GM19328 (cell line): ENCODE measurements around the gene GTF2H3.
"Not testable (repeated sequence)": the region's sequence is repeated elsewhere in the genome, so short reads cannot be mapped to it uniquely, and the experiment has no call there.

Experiments
- ATAC-seq: cut with Tn5 transposase; IDR thresholded peaks from one replicate; pipeline ENCODE4 v1.9.1; 2021; ENCODE audit warnings: mild to moderate bottlenecking, moderate library complexity; ENCODE audit not compliant: unreplicated experiment

The GTF2H3 gene

DNA sequence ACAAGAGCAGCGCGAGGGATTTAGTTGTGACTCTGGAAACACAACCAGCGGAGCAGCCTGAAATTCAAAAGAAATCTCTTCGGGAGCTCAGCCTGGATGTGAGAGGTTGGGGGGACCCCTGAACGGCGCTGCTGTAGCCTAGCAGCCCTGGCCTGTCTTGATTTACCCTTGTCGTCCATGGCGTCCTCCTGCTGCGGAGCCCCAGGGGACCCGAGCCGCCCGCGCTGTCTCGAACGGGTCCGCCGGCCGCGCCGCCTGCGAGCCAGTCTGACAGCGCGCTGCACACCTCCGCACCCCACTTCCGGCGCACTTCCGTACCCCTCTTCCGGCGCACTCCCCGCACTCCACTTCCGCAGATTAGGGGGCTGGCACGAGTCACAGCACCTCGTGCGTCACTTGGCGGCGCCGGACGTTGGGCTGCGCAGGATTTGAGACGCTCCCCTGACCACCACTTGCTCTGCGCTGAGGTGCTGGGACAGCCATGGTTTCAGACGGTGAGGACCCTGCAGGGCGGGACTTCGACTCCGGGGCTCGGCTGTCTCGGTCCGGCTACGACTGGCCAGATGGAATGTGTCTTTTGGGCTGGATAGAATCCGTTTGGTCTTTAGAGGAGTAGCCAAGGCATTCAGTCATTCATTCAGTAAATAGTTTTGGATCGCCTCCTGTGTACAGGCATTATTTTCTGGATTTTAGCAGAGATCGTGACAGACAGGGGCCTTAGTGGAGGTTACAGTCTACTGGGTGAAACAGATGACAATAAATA is at the start of gene GTF2H3, which contains the start of gene EIF2B1:
TSS of gene GTF2H3 (plus strand) at position 451 of the 763 bp plus-strand sequence. CDS start at position 482, 31 bp downstream.
TSS of gene EIF2B1 (minus strand) at position 308 of the 763 bp plus-strand sequence. CDS start at position 179, 129 bp downstream.
- ATAC-seq: peak; percentile 95

DNA sequence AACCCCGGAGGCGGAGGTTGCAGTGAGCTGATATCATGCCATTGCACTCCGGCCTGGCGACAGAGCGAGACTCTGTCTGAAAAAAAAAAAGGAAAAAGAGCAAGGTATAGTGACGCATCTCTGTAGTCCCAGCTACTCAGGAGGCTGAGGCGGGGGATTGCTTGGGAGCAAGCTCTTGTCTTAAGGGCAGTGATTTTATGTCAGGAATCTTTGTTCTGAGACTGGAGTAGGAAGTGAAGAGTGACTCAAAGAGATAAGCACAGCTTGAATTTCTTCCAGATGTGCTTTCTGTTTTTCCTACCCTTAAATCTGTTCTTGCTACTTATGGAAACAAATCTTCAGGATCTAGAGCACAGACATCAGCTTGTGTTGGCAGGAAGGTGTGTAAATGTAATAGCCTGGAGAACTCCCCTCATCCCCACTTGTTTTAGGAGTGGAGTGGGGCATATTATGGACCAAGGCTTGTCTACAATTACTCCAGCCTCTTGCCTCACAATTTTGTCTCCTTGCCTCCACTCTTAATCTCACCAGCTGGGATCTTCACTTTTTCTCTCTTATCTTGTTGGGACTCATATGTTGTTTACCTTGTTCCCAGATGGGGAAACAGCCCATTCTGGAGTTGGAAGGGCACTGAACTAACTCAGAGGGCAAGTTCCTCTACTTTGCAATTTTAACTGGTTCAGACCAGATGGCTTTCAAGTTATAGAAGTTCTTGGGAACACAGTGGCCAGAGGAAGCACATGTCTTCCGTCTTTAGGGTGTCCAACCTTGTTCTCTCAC is 41.7 kb upstream of the GTF2H3 start:
- no peak for ATAC-seq

DNA sequence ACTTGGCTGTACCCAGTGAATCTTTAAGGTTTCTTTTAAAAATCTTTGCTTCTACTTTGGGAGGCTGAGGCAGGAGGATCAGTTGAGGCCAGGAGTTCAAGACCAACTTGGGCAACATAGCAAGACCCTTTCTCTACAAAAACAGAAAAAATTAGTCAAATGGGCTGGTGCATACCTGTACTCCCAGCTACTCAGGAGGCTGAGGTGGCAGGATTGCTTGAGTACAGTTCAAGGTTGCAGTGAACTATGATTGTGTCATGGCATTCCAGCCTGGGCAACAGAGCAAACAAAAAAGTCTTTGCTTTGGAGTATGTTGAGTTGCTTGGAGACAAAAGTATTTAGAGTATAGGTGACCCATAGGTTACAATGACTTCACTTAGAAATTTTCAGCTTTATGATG is 37.9 kb upstream of the GTF2H3 start:
- no peak for ATAC-seq

DNA sequence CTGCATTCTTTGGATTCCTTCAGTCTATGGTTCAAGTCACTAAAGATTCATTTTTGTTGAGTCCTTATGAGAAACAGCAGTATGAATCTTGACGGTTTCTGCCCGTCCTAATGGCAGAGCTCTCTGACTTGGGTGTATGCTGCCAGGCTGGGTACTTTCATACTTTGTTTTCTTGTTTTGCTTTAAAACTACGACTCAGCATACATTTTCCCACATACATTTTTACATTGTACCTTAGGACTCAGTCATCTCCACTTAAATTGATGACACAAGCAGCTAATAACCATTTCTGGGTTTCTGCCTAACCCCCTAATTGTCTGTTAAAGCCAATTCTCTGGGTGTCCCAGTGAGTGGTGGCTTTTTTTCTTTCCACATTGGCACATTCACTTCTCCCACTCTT is 36.5 kb upstream of the GTF2H3 start:
- no peak for ATAC-seq

DNA sequence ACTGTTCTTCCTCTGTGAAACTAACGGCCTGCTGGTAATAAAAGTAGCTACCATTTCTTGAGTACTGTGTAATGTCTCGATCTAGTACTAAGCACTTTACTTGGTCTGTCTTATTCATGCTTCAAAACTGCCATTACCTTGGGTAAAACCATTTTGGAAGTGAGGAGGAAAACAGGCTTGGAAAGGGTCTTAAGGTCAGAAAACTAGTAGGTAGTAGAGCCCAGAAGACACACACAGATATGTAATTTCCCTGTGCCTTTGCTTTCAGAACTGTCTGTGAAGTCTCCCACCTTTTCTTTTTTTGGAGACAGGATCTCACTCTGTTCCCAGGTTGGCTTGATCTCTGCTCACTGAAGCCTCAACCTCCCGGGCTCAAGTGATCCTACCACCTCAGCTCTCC is 35.1 kb upstream of the GTF2H3 start:
- no peak for ATAC-seq

DNA sequence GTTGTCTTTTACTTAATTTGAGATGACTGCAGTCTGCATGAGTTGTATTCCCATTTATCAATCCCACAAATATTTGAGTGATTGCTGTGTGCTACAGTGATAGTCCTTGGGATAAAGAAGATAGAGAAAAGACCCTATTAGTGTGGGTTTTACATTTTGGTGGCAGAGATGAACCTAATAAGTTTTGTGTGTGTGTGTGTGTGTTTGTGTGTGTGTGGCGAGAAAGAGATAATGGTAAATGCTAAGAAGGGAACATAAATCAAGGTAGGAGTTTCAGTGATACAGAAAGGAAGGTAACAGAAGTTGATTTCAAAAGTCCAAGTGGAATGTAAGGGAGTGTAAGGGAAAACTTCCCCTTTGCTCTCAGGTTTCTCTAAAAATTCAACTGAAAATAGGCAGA is 34.3 kb upstream of the GTF2H3 start:
- ATAC-seq: no peak

DNA sequence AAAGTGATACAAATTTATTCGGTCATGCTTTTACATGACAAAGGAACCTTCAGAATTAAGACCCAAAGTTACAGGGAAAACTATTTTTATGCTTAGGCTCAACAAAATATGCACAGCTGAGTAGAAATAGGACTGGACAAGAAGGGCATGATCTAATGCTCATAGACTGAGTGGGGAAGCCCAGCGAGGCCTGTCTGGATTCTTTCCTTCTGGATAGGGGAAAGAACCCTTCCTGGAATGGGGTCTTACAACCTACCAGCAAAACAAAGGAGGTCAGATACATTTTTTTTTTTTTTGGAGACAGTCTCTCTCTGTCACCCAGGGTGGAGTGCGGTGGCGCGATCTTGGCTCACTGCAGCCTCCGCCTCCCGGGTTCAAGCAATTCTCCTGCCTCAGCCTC is 33.9 kb upstream of the GTF2H3 start:
- ATAC-seq: no peak

DNA sequence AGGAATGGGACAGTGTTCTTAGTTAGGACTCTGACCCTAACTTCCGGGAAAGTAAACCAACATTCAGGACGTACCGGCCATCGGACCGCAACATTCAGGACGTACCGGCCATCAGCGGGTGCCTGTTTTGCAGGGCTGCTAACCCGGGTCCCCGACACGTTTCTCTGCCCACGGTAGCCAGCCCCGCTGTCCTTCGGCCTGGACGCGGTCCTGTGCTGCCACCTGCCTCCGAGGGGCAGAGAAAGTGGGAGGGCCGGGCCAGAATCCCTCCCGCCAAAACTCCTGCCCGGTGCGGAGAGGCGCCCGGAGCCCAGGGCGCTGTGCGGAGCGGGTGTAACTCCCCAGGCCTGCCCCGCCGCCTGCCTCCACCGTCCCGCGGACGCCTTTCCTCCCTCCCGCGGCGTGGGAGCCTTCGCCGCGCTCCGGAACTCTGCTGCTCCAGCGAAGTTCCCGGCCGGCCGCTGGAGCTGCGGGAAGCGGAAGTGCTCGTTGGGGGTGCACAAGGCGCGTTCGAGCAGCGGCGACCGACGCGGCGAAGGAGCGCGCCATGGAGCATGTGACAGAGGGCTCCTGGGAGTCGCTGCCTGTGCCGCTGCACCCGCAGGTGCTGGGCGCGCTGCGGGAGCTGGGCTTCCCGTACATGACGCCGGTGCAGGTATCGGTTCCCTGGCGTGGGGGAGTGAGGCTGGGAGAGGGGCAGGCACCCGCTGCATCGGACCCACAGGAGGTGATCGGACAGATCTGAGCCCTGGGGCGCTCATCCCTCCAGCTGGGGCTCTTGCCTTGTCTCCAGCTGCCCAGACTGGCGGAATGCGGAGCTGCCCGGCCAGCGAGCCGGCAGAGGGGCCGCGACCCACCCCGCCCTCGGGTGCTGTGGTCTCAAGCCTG is 31.8 kb upstream of the GTF2H3 start, which contains the start of gene DDX55:
TSS of gene DDX55 (plus strand) at position 498 of the 888 bp plus-strand sequence. CDS start at position 548, 50 bp downstream.
- ATAC-seq: peak; percentile 78

DNA sequence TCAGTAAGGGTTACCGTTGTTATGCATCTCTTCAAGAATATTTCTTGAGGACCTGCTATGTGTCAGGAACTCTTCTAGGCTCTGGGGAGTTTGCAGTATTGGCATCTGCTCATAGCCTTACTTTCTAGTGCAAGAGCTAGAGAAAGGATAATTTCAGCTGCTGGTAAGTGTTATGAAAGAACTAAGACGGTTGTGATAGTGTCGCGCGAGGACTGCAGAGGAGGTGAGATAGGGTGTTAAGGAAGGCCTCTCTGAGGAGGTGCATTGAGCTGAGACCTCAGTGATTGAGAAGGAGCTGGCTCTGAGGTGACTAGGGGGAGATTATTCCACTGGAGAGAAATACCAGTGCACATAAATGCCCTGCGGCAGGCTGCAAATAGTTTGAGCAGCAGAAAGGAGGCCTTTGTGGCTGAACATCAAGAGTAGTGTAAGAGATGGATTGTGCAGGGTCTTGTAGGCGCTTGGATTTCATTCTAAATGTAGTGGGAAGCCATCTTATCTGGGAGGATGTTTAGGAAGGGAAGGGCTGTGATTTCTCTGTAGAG is 30.9 kb upstream of the GTF2H3 start:
- ATAC-seq: no peak

DNA sequence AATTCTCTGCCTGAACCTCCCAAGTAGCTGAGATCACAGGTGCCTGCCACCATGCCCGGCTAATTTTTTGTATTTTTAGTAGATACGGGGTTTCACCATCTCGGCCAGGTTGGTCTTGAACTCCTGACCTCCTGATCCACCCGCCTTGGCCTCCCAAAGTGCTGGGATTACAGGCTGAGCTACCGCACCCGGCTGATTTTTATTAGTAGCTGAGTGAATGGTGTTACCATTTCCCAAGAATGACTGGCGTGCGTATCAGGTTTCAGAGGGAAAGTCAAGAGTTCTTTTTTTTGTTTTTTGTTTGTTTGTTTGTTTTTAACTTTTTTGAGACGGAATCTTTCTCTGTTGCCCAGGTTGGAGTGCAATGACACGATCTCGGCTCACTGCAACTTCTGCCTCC is 30.1 kb upstream of the GTF2H3 start:
- not testable (repeated sequence) for ATAC-seq

DNA sequence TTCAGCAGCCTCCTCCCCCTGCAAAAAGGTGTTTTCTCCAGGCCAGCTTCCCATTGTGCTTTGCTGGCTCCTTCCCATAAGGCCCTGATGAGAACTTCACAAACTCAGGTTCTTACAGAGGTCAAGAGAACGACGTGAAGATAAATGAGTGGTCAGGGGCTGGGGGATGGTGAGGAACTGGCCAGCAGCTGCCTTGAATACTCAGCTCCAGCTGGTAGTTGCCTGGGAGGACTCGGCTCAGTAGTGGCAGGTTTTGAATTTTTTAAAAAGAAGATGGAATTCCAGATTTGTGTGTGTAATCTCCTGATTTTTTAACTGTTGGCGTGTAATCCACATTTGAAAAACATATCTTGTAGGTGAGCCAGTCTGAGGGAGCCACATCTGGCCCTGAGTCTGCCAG is 25.9 kb upstream of the GTF2H3 start:
- no peak for ATAC-seq

DNA sequence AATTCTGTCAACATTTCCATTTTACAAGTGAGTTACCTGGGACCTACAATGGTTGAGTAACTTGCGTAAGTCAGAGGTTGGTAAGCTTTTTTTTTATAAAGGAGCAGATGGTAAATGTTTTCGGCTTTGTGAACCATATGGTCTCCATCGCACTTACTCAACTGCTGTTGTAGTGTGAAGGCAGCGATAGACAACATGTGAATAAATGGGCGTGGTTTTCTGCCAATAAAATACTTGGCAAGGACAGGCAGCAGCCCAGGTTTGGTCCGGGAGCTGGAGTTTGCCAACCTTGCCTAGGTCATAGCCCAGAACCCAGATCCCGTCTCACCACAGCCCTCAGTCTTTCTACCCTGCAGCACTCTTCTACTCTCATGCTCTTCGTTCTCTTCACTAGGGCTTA is 25.4 kb upstream of the GTF2H3 start:
- no peak for ATAC-seq

DNA sequence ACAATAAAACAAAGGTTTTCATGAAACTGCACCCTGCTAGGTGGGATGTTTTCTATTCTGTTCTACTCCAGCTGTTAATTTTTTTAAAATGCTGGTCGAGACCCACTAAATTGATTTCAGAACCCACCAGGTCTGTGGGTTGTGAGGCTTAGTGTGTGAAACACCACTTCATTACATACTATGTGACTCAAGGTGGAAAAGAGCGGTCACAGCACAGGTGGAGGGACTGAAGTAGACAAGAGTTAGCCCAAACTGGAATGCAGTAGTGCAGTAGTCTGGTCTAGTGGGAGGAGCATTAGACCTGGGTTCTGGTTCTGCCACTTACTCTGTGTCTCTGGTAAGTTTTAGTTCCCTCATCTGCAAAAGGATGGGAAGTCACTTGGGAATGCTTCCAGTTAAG is 19.5 kb upstream of the GTF2H3 start:
- no peak for ATAC-seq

DNA sequence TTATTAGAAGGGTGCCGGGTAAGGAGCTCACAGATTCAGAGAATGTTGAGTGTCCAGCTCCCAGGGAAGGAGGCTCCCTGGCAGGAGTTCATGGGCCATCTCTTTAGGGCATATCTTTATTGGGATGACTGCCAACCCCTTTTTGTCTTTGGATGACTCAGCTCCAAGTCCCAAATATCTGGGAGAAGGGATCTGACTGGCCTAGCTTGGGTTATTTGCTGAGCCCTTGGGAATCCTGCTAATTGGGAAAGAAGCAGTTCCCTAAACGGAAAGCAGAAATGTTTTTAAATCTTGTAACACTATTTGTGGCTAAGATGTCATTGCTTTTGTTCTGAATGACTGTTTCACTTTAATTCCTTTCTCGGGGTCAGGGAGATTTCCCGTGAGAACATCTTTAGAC is 19.1 kb upstream of the GTF2H3 start:
- ATAC-seq: no peak

DNA sequence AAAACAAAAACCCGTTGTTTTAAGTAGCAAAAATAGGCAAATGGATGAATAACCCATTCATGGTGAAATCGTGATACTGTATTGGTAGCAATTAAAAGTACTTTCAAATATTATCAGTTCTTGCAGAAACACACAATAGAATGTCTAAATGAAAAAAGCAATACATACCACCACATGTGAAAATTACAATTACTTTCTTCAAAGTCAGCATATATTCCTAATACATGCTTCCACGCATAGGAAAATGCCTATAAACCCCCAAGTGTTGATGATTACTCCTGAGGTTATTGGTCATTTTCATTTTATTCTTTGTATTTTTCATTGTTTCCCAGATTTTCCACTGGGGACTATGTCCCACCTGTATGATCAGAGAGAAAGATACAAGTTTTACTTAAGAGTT is 16.5 kb upstream of the GTF2H3 start:
- no peak for ATAC-seq

DNA sequence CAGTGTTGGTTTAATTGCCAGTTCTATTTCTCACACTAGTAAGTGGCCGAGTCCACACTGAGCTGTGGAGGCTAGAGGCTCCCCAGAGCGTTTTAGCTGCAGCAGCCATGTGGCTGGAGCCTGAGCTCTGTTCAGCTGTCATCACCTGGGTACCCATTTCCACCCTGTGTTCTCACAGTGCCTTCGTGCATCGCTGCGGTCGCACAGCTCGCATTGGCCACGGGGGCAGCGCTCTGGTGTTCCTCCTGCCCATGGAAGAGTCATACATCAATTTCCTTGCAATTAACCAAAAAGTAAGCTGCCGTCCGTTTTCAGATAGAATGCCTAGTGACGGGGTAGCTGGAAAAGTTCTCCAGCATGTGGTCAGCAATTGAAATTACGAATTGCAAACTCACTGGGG is 16.0 kb upstream of the GTF2H3 start:
- no peak for ATAC-seq

DNA sequence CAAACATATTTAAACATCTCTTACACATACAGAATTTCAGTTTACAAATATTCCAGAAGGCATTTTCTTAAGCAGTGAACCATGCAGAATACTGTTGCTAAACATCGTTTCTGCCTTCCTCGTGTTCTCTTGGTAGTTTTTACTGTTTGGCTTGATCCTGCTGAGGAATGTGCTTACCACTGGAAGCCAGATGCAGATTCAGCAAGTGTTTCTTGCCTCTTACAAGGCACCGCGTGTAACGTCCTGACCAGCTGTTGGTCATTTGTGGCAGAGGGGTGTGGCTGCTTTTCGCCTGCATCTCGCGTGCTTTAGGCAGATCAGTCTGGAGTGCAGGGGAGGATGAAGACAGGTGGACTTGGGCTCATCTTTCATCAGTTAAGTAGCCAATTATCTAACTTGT is 12.5 kb upstream of the GTF2H3 start:
- no peak for ATAC-seq

DNA sequence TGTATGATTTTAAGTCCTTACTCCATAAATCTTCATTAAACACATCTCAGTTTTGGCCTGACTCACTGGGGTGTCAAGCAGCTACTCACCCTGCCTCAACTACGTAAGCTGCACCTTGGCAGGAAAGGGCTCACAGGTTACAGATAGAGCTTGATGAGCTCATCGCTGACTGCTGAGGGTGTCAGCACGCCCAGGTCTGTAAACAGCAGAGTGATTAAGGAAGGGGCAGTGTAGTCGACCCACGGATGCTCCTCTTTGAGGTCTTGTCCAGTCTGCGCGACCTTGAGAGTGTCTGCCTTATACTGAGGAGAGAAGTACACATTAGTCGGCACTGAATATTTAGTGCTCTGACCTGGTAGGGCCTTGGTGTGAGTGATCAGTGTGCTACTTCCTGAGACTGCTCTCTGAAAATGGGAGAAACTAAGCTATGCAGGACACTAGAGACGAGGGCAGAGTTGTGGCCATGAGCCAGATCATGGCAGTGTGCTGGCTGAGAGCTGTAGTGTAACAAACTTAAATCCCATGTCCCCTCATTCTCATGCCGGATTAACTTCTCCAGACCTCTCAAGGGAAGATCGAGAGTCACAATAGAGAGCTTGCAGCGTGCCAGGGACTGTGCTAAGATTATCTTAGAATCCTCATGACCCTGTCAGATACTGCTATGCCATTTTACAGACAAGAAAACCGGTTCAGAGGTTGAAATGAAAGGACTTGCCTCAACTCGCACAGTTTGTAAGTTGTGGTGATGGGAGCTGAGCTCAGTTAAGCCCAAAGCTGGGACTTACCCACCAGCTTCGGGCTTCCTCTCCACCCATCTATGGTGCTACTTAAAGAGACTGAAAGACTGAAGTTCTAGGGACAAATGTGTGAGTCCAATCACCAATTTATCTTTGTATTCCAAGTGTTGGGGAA is 11.8 kb upstream of the GTF2H3 start:
- no peak for ATAC-seq

DNA sequence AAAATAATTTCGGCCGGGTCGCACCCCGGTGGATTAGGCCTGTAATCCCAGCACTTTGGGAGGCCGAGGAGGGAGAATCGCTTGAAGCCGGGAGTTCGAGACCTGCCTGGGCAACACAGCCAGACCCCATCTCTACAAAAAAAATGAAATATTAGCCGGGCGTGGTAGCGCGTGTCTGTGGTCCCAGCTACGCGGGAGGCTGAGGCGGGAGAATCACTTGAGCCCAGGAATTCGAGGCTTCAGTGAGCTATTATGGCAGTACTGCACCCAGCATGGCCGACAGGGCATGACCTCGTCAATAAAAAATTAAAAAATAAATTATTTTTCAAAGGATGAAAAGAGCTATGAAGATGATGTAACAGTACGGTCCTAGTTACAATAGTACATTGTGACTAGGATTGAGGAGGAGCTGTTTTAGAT is 523 bp downstream of the GTF2H3 start:
- ATAC-seq: no peak

DNA sequence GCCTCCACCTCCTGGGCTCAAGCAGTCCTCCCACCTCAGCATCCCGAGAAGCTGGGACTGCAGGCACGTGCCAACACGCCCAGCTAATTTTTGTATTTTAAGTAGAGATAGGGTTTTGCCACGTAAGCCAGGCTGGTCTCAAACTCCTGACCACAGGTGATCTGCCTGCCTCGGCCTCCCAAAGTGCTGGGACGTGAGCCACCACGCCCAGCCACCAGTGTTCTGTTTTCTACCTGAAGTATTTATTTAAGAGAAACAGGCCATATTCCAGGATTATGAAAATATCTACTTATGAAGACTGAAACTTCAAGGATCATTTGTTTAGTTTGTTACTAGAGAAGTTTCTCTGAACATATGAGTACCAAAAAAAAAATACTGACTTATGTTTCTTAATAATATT is 10.3 kb downstream of the GTF2H3 start:
- ATAC-seq: no peak
